Testis (tissue), 3 donors: ENCODE measurements around the gene ACTA2. TPM values are rescaled to one million over a fixed set of nuclear protein-coding genes. Genes with fewer than 3 reads are reported as not detected.

Experiments
- DNase-seq: peaks from one replicate; pipeline ENCODE4 v3.0.0-alpha.2; 2019
- H3K27ac ChIP-seq, 2 donors: fragments of 200-600 bp; sonication (generic); one replicate each; pipeline ENCODE4 v1.5.1; 2019
- H3K27me3 ChIP-seq: fragments of 200-600 bp; sonication (generic); one replicate; pipeline ENCODE4 v1.5.1; 2019
- H3K36me3 ChIP-seq: fragments of 200-600 bp; sonication (generic); one replicate; pipeline ENCODE4 v1.5.1; 2017; ENCODE audit warnings: low read depth; ENCODE audit errors: missing control alignments
- H3K4me1 ChIP-seq: fragments of 200-600 bp; sonication (generic); one replicate; pipeline ENCODE4 v1.5.1; 2019
- H3K4me3 ChIP-seq, 2 donors: fragments of 200-600 bp; sonication (generic); one replicate each; pipeline ENCODE4 v1.5.1; 2017 to 2019
- H3K9me3 ChIP-seq: fragments of 200-600 bp; sonication (generic); one replicate; pipeline ENCODE4 v1.5.1; 2017
- CTCF ChIP-seq, 3 experiments: fragments of 450-650 bp in 2 of 3; fragments of 200-600 bp in 1 of 3; sonication (generic) in 1 of 3; IDR thresholded peaks; one replicate each; pipeline ENCODE4 v1.5.1; 2016 to 2019; ENCODE audit warnings: antibody characterized with exemption in 3 of 3, mild to moderate bottlenecking in 2 of 3, moderate library complexity in 1 of 3
- POLR2A ChIP-seq: fragments of 450-650 bp; IDR thresholded peaks from one replicate; pipeline ENCODE4 v1.6.1; 2017; ENCODE audit warnings: antibody characterized with exemption, mild to moderate bottlenecking, moderate library complexity
- WGBS, 2 donors: methylation state at CpG; one replicate each; pipeline ENCODE4 v1.1.5; 2018; 5-methylcytosine and 5-hydroxymethylcytosine counted together
- intact Hi-C: fragments of 100-400 bp; cut with DNase I; formaldehyde crosslinking; loops from one replicate; pipeline ENCODE4 v1.15.1; 2023; ENCODE audit warnings: low total_unique reads
- polyA plus RNA-seq: library from polyadenylated mRNA; stranded (reverse); fragments of 350-450 nt; fragmentation: Illumina TruSeq; extraction: RNeasy Lipid Tissue Mini Kit (QIAGEN cat#74804); gene quantifications from one replicate; pipeline ENCODE4 v1.2.3, GENCODE V29; 2014; ENCODE audit warnings: low read depth, low replicate concordance; ENCODE audit not compliant: insufficient read depth
- total RNA-seq, 2 donors: library from RNA; depleted of rRNA; stranded (reverse); fragments of >200 nt; gene quantifications; one replicate each; pipeline ENCODE4 v1.2.3, GENCODE V29; 2016

Gene ACTA2
- total and polyA plus RNA-seq, 3 donors from 2014 or later: 398 to 939 (median 527) TPM

GRCh38 chr10:88966797-88967196, 14.2 kb upstream of the ACTA2 start:
- Histone ChIP-seq H3K4me1 (peaks cover 9% of the 10 kb centered on the region), H3K9me3 (no peaks in the 10 kb centered on the region), H3K4me3 (no peak overlapping the region), H3K27ac (no peak overlapping the region), H3K36me3 (no peaks in the 10 kb centered on the region), H3K27me3 (no peaks in the 10 kb centered on the region)
- WGBS, 2 donors: 53 to 67% methylated on average over 3 of the region's 3 CpGs
- TF ChIP-seq CTCF (IDR thresholded peaks at IDR 0.05): no peak
- TF ChIP-seq POLR2A: no peak
- intact Hi-C loops: no loop called here
- DNase-seq: peak; percentile 44

GRCh38 chr10:88964869-88965415, 12.4 kb upstream of the ACTA2 start:
- H3K27ac ChIP-seq: no peak overlapping the region
- no peak for DNase-seq
- H3K9me3 ChIP-seq: no peaks in the 10 kb centered on the region
- H3K27me3 ChIP-seq: no peaks in the 10 kb centered on the region
- intact Hi-C loops: no loop called here
- no peaks in the 10 kb centered on the region for H3K36me3 ChIP-seq
- H3K4me1 ChIP-seq: no peaks in the 10 kb centered on the region
- 58 to 65% methylated on average over 3 of the region's 3 CpGs for WGBS, 2 donors
- no peak overlapping the region for H3K4me3 ChIP-seq
- no peak for TF ChIP-seq POLR2A
- no peak for TF ChIP-seq CTCF (IDR thresholded peaks at IDR 0.05)

GRCh38 chr10:88964360-88964759, 11.8 kb upstream of the ACTA2 start:
- no peak for DNase-seq
- H3K4me1 ChIP-seq: no peaks in the 10 kb centered on the region
- intact Hi-C loops: no loop called here
- no peak overlapping the region for H3K27ac ChIP-seq
- H3K36me3 ChIP-seq: no peaks in the 10 kb centered on the region
- H3K9me3 ChIP-seq: no peaks in the 10 kb centered on the region
- no peaks in the 10 kb centered on the region for H3K27me3 ChIP-seq
- TF ChIP-seq POLR2A (no peak), CTCF (IDR thresholded peaks at IDR 0.05) (no peak)
- WGBS, 2 donors: 89 to 92% methylated on average over 1 of the region's 1 CpG
- no peak overlapping the region for H3K4me3 ChIP-seq

- no peaks in the 10 kb centered on the region for H3K36me3 ChIP-seq
- H3K27me3 ChIP-seq: no peaks in the 10 kb centered on the region
- no peak for DNase-seq
- H3K9me3 ChIP-seq: no peaks in the 10 kb centered on the region
- TF ChIP-seq POLR2A (no peak), CTCF (IDR thresholded peaks at IDR 0.05) (no peak)
- no peak overlapping the region for H3K4me3 ChIP-seq
- H3K4me1 ChIP-seq: no peaks in the 10 kb centered on the region
- intact Hi-C loops: no loop called here
- 82 to 98% methylated on average over 2 of the region's 2 CpGs for WGBS, 2 donors
- H3K27ac ChIP-seq: no peak overlapping the region
These were observed 10.7 kb upstream of the ACTA2 start for GRCh38 chr10:88963318-88963717.

GRCh38 chr10:88962336-88962735, 9.8 kb upstream of the ACTA2 start:
- no peaks in the 10 kb centered on the region for H3K4me1 ChIP-seq
- intact Hi-C loops: no loop called here
- 82 to 86% methylated on average over 2 of the region's 2 CpGs for WGBS, 2 donors
- no peaks in the 10 kb centered on the region for H3K27me3 ChIP-seq
- no peaks in the 10 kb centered on the region for H3K36me3 ChIP-seq
- H3K4me3 ChIP-seq: no peak overlapping the region
- no peaks in the 10 kb centered on the region for H3K9me3 ChIP-seq
- no peak for DNase-seq
- no peak overlapping the region for H3K27ac ChIP-seq
- TF ChIP-seq CTCF (IDR thresholded peaks at IDR 0.05) (no peak), POLR2A (no peak)
